ENCODE data around the gene SGMS2. TPM values are rescaled to one million over a fixed set of nuclear protein-coding genes. Genes with fewer than 3 reads are reported as not detected.

SGMS2 gene
- total RNA-seq, 4 donors from 2014 or later, result 278 to 487 (median 347) TPM

GRCh38 chr4:107870916-107871786 is 46.4 kb downstream of the SGMS2 start:
- Histone ChIP-seq H3K36me3 (no peaks in the 10 kb centered on the region), H3K27ac (replicated peaks in 1 of 4) (peak overlapping the region in 1 of 4 donors; percentile 13), H3K4me1 (peaks cover 17 to 52% (median 40%) of the 10 kb centered on the region in 4 donors), H3K9me3 (no peaks in the 10 kb centered on the region), H3K4me3 (peak overlapping the region; percentile 15 to 24 (median 23)), H3K27me3 (no peaks in the 10 kb centered on the region)
- intact Hi-C loops (cut with DNase I), result no loop called here
- no peak for DNase-seq (ENCODE audit: extremely low spot score)
- no peak for TF ChIP-seq POLR2AphosphoS5 (IDR thresholded peaks at IDR 0.05)
- TF ChIP-seq POLR2A (IDR thresholded peaks at IDR 0.05; ENCODE audit: low read depth), result no peak
- TF ChIP-seq EP300 (IDR thresholded peaks at IDR 0.05), result no peak
- TF ChIP-seq, protein P1, sequence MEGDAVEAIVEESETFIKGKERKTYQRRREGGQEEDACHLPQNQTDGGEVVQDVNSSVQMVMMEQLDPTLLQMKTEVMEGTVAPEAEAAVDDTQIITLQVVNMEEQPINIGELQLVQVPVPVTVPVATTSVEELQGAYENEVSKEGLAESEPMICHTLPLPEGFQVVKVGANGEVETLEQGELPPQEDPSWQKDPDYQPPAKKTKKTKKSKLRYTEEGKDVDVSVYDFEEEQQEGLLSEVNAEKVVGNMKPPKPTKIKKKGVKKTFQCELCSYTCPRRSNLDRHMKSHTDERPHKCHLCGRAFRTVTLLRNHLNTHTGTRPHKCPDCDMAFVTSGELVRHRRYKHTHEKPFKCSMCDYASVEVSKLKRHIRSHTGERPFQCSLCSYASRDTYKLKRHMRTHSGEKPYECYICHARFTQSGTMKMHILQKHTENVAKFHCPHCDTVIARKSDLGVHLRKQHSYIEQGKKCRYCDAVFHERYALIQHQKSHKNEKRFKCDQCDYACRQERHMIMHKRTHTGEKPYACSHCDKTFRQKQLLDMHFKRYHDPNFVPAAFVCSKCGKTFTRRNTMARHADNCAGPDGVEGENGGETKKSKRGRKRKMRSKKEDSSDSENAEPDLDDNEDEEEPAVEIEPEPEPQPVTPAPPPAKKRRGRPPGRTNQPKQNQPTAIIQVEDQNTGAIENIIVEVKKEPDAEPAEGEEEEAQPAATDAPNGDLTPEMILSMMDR (IDR thresholded peaks at IDR 0.05), result no peak
- 41% methylated on average over 8 of the region's 8 CpGs for WGBS

DNA sequence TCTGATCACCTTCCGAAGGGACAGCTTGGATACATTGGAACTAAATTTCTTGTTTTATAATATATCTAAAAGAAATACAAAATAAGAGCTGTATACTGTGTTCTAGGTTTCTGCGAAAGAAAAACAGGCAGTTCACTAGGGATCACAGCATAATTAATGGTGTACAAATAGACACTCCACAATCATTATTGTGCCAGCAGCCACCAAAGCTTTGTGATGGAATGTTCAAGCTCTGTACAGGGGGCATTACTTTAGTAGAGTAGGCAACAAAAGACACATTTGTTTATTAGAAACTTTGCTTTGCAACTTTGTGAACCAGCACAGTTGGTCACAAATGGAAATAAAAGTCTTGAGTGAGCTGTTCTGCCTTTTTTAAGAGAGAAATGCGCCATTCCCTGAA is 49.3 kb downstream of the SGMS2 start:
- Histone ChIP-seq H3K9me3 (no peaks in the 10 kb centered on the region), H3K4me1 (peaks cover 17 to 44% (median 38%) of the 10 kb centered on the region in 4 donors), H3K27ac (replicated peaks in 1 of 4) (no peak overlapping the region), H3K4me3 (no peak overlapping the region), H3K36me3 (no peaks in the 10 kb centered on the region), H3K27me3 (no peaks in the 10 kb centered on the region)
- intact Hi-C loops (cut with DNase I), result no loop called here
- no peak for DNase-seq (ENCODE audit: extremely low spot score)
- TF ChIP-seq, protein P1 (IDR thresholded peaks at IDR 0.05), result no peak
- TF ChIP-seq POLR2A (IDR thresholded peaks at IDR 0.05; ENCODE audit: low read depth) (no peak), POLR2AphosphoS5 (IDR thresholded peaks at IDR 0.05) (no peak), EP300 (IDR thresholded peaks at IDR 0.05) (no peak)
- 86% methylated on average over 3 of the region's 3 CpGs for WGBS

DNA sequence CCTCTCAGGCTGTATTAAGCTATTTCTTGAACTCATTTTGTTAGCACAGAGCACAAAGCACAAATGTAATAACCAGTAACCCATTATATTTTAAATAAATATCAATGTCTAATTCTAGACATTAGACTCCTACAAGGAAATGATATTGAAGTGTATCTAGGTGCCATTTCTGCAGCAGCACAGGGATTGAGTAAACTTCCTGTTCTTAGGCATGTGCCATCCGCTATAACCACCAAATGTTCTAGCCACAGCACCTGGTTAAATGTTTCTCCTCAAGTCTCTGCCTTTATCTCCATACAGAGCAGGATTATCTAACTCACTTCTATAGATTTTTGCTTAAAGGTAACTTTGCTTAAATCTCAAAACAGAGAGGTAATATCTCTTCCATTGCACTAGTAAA is 51.4 kb downstream of the SGMS2 start:
- intact Hi-C loops (cut with DNase I), result no loop called here
- H3K4me1 ChIP-seq, result peaks cover 3 to 27% (median 24%) of the 10 kb centered on the region in 4 donors
- no peak overlapping the region for H3K4me3 ChIP-seq
- H3K9me3 ChIP-seq, result no peaks in the 10 kb centered on the region
- H3K27me3 ChIP-seq, result no peaks in the 10 kb centered on the region
- TF ChIP-seq POLR2AphosphoS5 (IDR thresholded peaks at IDR 0.05) (no peak), EP300 (IDR thresholded peaks at IDR 0.05) (no peak), POLR2A (IDR thresholded peaks at IDR 0.05; ENCODE audit: low read depth) (no peak)
- TF ChIP-seq, protein P1 (IDR thresholded peaks at IDR 0.05), result no peak
- 83% methylated on average over 1 of the region's 1 CpG for WGBS
- H3K36me3 ChIP-seq, result no peaks in the 10 kb centered on the region
- DNase-seq (ENCODE audit: extremely low spot score), result no peak
- no peak overlapping the region for H3K27ac ChIP-seq (replicated peaks in 1 of 4)

- H3K4me1 ChIP-seq, result peaks cover 0 to 20% (median 16%) of the 10 kb centered on the region in 4 donors
- H3K36me3 ChIP-seq, result no peaks in the 10 kb centered on the region
- TF ChIP-seq EP300 (IDR thresholded peaks at IDR 0.05) (no peak), POLR2A (IDR thresholded peaks at IDR 0.05; ENCODE audit: low read depth) (no peak), POLR2AphosphoS5 (IDR thresholded peaks at IDR 0.05) (no peak)
- TF ChIP-seq, protein P1 (IDR thresholded peaks at IDR 0.05), result no peak
- intact Hi-C loops (cut with DNase I), result no loop called here
- no peak overlapping the region for H3K27ac ChIP-seq (replicated peaks in 1 of 4)
- no peaks in the 10 kb centered on the region for H3K27me3 ChIP-seq
- 75% methylated on average over 3 of the region's 3 CpGs for WGBS
- no peaks in the 10 kb centered on the region for H3K9me3 ChIP-seq
- DNase-seq (ENCODE audit: extremely low spot score), result no peak
- no peak overlapping the region for H3K4me3 ChIP-seq
Observed at GRCh38 chr4:107877361-107877760, 52.6 kb downstream of the SGMS2 start.
